Fibroblast of villous mesenchyme (primary cell): ENCODE data around the gene INAFM1. TPM values are rescaled to one million over a fixed set of nuclear protein-coding genes. Genes with fewer than 3 reads are reported as not detected.
A peak's percentile ranks its signal among the peaks of the same experiment; 100 is the strongest.

Source experiments
- DNase-seq: peaks from one replicate; pipeline ENCODE4 v3.0.0-alpha.2; 2010; ENCODE audit warnings: low read depth
- H3K4me3 ChIP-seq: 2 replicates; pipeline ENCODE4 v1.5.1; 2011; ENCODE audit warnings: low read depth, mild to moderate bottlenecking, low read length
- CTCF ChIP-seq: IDR thresholded peaks from 2 replicates; pipeline ENCODE4 v1.5.1; 2012; ENCODE audit warnings: low read depth, mild to moderate bottlenecking, low read length; ENCODE audit not compliant: insufficient read depth
- total RNA-seq: library from RNA; depleted of rRNA; stranded (reverse); fragments of >200 nt; gene quantifications from 2 replicates; pipeline ENCODE4 v1.2.3, GENCODE V29; 2012

INAFM1 gene
- total RNA-seq, 1 donor = 2.6 TPM

DNA sequence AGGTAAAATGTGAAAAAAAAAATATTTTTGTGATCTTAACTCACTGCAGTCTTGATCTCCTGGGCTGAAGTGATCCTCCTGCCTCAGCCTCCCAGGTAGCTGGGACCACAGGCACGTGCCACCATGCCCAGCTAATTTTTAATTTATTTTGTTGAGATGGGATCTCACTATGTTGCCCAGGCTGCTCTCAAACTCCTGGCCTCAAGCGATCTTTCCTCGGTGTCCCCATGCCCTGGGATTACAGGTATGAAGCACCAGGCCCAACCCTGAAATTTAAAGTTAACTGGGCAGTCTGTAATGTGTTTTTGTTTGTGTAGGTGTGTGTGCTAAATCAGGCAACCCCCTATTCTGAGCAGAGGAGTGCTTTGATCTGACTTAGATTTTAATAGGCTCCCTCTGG lies 31.6 kb downstream of the INAFM1 start:
- TF ChIP-seq CTCF = no peak
- DNase-seq = no peak

GRCh38 chr19:47309038-47309437 lies 34.4 kb downstream of the INAFM1 start:
- no peak for TF ChIP-seq CTCF
- no peak overlapping the region for H3K4me3 ChIP-seq
- no peak for DNase-seq

More for the DNA sequence above, 31.6 kb downstream of the INAFM1 start:
- no peak overlapping the region for H3K4me3 ChIP-seq

GRCh38 chr19:47309608-47310007 lies 34.9 kb downstream of the INAFM1 start, which contains the start of gene C5AR1:
Gene C5AR1, plus strand, starts transcription at chr19:47309861. Its CDS starts 35 bp downstream, at chr19:47309896.
- TF ChIP-seq CTCF = no peak
- no peak for DNase-seq
- H3K4me3 ChIP-seq = no peak within 1 kb of the TSS

DNA sequence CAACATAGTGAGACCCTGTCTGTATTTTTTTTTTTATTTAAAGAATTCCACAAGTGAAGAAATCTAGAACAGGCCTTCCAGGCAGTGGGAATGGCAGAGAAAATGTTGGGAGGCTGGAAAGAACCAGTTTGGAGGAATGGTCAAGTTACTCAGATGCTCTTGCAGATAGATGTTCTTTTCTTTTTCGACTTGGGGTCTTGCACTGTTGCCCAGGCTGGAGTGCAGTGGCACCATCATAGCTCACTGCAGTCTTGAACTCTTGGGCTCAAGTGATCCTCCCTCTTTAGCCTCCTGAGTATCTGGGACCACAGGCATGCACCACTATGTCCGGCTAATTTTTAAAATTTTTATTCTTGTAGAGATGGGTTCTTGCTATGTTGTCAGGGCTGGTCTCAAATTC lies 35.6 kb downstream of the INAFM1 start:
- no peak for TF ChIP-seq CTCF
- no peak for DNase-seq
- no peak overlapping the region for H3K4me3 ChIP-seq

DNA sequence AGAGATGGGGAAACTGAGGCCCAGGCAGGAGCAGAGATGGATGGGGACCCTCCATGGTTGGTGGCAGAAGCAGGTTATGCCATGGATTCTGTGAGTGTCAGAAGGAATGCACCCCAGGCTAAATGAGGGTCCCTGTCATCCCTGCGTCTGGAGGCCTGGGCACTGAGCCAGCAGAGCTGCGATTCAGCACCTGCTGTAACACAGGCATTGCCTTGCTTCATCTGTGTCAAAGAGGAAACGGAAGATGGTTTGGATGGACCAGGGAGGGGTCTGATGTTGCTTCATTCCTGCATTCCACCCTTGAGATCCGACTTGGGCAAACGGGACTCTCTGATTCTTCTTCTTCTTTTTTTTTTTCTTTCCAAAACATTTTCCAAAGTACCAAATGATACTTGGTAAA lies 36.1 kb downstream of the INAFM1 start:
- H3K4me3 ChIP-seq = no peak overlapping the region
- TF ChIP-seq CTCF = no peak
- peak; percentile 40 for DNase-seq

DNA sequence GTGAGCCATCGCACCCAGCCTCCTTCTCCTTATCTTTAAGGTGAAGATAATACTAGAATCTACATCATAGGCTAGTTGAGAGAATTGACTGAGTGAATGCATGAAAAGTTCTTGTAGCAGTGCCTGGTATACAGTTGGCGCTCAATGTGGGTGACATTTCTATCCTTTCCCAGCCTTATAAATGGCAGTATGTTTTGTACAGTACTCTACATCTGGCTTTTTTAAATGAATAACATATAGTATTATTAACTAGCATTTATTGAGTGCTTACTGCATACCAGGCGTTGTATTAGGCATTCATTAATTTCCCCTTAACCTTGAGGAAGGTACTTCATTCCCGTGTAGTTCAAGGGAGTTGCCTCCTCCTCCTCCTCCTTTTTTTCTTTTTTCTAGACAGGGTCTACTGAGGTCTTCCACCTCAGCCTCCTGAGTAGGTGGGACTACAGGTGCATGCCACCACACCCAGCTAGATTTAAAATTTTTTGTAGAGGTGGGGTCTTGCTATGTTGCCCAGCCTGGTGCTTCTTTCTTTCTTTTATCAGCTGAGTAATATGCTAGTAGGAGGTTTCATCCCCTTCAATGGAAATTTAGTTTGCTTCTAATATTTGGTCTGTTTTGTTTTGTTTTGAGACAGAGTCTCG lies 37.8 kb downstream of the INAFM1 start:
- no peak for TF ChIP-seq CTCF

More for the DNA sequence above, 37.8 kb downstream of the INAFM1 start:
- no peak for DNase-seq
- H3K4me3 ChIP-seq = no peak overlapping the region
